ENCODE measurements around the gene CEBPE. TPM values are rescaled to one million over a fixed set of nuclear protein-coding genes. Genes with fewer than 3 reads are reported as not detected.

The CEBPE gene
- total RNA-seq, 1 donor = not detected

- no peak for DNase-seq (ENCODE audit: low read depth)
- H3K4me3 ChIP-seq (ENCODE audit: low read depth, low read length) = no peak overlapping the region
- no peak for TF ChIP-seq CTCF (IDR thresholded peaks at IDR 0.05; ENCODE audit: insufficient read depth, low read length)
Measured at GRCh38 chr14:23101213-23101970, 17.7 kb downstream of the CEBPE start.

GRCh38 chr14:23099212-23099861, 19.7 kb downstream of the CEBPE start:
- peak; percentile 29 for TF ChIP-seq CTCF (IDR thresholded peaks at IDR 0.05; ENCODE audit: insufficient read depth, low read length)
- no peak for DNase-seq (ENCODE audit: low read depth)
- H3K4me3 ChIP-seq (ENCODE audit: low read depth, low read length) = no peak overlapping the region

DNA sequence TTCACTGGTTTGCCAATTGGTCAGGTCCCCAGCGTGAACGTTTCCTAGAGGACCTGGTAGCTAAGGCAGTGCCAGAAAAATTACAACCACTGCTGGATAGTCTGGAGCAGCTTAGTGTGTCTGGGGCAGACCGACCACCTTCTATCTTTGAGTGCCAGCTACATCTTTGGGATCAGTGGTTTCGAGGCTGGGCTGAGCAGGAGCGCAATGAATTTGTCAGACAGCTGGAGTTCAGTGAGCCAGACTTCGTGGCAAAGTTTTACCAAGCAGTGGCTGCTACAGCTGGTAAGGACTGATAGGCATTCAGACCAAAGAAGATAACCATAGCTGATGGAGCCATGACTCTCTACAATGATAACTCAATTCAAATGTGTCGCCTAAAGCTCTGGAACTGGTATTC, 21.3 kb downstream of the CEBPE start:
- no peak for TF ChIP-seq CTCF (IDR thresholded peaks at IDR 0.05; ENCODE audit: insufficient read depth, low read length)
- DNase-seq (ENCODE audit: low read depth) = no peak
- no peak overlapping the region for H3K4me3 ChIP-seq (ENCODE audit: low read depth, low read length)

DNA sequence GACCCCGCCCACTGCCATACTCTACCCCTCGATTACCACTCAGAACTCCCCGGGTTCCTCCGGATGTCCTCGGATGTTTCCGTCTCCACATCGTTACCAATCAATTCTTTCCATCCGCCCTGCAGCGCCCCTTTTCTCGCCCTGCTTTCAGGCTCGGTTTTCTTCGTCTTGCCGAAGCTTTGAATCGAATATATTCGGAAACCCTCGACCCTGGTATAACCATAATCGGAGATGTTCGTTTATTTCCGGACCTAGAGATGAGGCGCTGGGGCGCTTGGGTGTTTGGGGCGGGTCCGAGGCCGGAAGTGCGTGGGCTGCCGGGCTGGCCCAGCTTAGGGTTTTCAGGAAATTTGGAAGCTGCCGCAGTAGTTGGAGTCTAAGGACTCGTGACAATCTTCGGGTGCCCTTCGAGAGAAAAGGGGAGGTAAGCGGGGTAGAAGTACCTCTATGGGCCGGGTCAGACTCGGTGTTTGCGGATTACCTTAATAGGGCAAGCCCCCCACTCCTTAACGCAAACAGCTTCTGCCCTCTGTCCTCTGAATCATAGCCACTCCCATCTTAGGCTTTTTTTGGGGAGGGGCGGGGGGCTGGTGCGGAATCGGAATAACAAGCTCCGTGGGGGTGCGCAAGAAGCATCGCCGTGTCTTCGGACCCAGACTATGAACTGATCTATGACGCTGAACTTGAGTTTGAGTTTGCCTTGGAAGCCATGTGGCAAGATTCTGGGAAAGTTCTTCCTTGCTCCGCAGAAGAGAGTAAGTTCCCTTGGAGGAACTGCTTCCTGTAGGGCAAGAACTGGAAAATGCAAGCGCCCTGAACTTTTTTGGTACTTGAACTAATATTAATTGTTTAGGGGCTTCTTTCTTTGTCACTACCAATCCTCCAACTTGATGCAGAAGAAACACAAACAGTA, 23.6 kb downstream of the CEBPE start, which contains the start of gene C14orf119:
Gene C14orf119, plus strand, starts transcription at position 310 of the 913 bp plus-strand sequence. CDS start 2,154 bp downstream, outside the sequence.
- DNase-seq (ENCODE audit: low read depth) = peak; percentile 100
- peak within 1 kb of the TSS; percentile 99 for H3K4me3 ChIP-seq (ENCODE audit: low read depth, low read length)
- no peak for TF ChIP-seq CTCF (IDR thresholded peaks at IDR 0.05; ENCODE audit: insufficient read depth, low read length)

DNA sequence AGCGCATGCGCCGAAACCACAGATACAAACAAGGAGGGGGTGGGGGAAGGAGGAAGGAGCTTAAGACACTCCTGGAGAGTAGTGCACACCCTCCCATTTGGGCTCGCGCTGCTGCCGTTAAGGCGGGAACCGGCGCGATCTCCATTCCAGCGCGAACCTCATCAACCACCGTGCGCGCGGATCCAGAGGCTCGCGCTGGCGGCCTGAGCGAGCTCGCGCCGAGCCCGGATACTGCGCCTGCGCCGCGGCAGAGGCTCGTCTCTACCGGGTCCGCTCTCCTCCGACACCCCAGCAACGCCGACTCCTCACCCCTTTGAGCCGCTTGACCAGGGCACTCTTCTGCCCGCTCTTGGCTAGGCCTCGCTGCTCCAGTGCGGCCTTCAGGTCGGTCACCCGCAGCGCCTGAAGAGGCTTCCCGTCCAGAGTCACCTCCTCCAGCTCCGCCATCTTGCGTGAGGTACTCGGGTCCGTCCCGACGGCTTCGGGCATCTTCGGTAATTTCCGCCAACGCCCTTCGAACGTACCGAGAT, 24.3 kb downstream of the CEBPE start, which contains the start of gene ACIN1:
Gene ACIN1, minus strand, starts transcription at position 471 of the 530 bp plus-strand sequence. Its CDS starts 24 bp downstream, at position 447.
- peak; percentile 87 for DNase-seq (ENCODE audit: low read depth)
- TF ChIP-seq CTCF (IDR thresholded peaks at IDR 0.05; ENCODE audit: insufficient read depth, low read length) = no peak
- peak within 1 kb of the TSS; percentile 99 for H3K4me3 ChIP-seq (ENCODE audit: low read depth, low read length)

DNA sequence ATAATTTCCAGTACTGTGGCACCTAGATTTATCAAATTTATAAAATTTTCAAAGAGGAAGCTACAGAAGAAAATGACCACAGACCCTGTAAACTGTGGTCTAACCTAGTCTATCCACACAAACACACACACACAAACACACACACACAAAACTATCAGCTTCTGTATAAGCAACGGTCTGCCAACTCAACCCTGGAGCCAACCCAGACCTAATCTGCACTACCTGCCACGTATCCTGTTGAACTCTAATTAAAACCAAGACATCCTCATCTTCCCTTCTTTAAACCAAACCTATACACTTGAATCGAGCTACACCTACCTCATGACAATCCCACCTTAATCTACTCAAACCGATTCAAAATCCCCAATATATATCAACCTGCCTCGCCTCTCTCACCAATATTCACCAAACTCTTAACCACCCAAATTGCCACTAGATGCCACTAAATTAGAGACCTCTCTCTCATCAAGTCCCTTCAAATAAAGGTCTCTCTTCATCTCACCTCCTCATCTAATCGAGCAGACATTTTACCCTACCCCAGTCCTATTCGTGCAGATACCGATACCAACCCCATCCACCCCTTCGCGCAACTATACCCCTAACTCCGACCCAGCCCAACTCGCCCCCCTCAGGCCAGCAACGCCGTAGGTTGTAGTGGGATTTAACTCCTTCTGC, 24.9 kb downstream of the CEBPE start:
- peak; percentile 40 for TF ChIP-seq CTCF (IDR thresholded peaks at IDR 0.05; ENCODE audit: insufficient read depth, low read length)
- H3K4me3 ChIP-seq (ENCODE audit: low read depth, low read length) = peak overlapping the region; percentile 99
- DNase-seq (ENCODE audit: low read depth) = no peak
